ENCODE data around the gene TAF4.

TAF4 gene

DNA sequence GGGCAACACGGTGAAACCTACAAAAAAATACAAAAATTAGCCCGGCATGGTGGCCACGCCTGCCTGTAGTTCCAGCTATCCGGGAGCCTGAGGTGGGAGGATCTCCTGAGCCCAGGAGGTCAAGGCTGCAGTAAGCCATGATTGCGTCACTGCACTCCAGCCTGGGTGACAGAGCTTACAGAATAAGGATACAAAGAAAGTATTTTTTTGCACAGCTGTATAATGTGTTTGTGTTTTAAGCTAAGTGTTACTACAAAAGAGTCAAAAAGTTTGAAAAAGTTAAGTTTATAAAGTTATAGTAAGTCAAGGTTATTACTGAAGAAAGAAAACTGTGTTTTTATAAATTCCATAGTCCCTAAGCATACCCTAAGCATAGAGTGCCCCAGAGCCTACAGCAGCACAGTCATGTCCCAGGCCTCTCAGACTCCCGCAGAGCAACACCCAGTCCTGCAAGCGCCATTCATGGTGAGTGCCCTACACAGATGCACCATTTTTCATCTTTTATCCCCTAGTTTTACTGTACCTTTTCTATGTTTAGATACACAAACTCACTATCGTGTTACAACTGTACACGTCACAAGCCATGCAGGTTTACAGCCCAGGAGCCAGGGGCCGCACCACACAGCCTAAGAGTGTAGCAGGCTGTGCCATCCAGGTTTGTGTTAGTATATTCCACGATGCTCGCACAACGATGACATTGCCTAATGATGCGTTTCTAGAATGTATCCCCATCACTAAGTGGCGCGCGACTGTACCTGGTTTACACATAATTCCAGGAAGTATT, 22.4 kb downstream of the TAF4 start:
- no peak for DNase-seq (ENCODE audit: low read depth, low spot score)

DNA sequence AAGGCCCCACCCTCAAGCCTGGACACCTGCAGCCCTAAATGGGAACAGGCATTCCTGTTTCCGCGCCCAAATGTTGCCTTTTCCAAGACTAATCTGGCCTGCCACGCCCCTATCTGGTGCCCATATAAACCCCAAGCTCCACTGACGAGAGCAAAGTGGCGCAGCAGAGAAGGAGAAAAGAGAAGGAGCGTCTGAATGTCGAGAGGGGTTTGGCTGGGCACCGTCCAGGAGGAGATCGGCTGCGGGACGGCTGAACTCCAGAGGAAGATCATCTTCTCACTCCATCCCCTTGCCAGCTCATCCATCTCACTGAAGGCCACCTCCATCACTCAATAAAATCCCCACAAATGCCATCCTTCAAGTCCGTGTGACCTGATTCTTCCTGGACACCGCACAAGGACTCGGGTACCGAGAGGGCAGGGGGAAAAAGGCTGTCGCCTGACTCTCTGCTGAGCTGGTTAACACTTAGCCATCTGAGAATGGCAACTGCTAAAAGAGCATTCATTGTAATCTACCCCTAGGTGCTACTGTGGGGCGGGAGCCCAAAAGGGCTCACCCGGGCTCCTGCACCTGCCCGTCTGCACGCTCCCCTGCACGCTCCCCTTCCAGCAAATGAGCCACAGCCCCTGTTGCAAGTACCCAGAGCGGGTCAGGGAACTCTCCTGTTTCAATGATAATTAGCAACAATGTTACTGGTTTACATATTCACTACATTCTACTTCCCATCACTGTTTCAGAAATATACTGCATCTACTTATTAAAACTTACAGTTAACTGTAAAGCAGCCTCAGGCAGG, 23.5 kb downstream of the TAF4 start:
- DNase-seq (ENCODE audit: low read depth, low spot score) = no peak

DNA sequence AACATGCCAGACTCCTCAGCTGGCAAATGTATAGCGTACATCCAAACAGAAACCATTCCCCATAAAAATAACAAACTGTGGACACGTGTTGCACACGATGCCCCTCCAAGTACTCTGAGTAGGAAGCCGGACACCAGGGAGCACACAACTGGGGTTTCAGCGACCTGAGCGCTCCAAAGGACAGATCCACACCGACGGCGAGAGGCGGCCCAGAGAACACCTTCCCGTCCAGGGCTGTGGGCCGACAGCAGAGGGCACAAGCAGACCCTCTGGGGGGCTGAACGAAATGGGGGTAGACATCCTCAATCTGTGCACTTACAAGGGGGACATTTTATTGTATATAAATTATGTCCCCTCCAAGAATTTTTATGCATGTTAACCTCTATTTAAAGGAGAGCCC, 24.7 kb downstream of the TAF4 start:
- DNase-seq (ENCODE audit: low read depth, low spot score) = no peak

DNA sequence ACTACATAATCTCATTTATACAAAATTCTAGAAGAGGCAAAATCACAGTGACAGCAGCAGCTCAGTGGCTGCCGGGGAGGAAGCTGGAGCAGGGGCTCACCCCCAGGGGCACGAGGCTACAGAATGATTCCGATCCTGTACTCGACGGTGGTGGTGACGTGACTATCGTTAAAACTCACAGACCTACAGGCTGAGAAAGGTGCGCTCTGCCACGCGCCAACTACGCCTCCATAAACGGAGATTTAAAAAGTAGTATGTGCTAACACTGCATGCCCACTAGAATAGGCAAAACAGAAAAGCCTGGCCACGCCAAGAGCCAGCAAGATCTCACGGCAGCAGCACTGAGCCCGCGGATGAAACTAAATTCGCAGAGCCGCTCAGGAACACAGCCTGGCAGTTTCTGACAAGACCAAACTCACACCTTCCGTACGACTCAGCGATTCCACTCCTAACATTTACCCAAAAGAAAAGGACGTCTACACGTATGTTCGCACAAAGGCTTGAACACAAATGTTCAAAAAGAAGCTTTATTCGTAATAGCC, 25.2 kb downstream of the TAF4 start:
- DNase-seq (ENCODE audit: low read depth, low spot score) = no peak

DNA sequence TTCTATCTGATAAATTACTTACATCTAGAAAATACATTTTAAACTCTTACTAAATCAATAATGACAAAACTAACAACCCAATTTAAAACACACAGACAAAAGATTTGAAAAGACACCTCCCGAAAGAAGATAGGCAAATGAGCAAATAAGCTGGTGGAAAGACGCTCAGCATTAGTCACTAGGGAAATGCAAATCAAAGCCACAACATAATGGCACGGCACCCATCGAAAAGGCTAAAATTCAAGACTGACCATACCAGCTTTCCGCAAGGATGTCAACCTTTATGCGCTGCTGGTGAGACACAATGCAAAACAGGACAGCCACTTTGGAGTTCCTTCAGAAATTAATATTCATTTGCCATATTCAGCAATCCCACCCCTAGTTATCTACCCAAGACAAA, 25.9 kb downstream of the TAF4 start:
- DNase-seq (ENCODE audit: low read depth, low spot score) = peak; percentile 55

DNA sequence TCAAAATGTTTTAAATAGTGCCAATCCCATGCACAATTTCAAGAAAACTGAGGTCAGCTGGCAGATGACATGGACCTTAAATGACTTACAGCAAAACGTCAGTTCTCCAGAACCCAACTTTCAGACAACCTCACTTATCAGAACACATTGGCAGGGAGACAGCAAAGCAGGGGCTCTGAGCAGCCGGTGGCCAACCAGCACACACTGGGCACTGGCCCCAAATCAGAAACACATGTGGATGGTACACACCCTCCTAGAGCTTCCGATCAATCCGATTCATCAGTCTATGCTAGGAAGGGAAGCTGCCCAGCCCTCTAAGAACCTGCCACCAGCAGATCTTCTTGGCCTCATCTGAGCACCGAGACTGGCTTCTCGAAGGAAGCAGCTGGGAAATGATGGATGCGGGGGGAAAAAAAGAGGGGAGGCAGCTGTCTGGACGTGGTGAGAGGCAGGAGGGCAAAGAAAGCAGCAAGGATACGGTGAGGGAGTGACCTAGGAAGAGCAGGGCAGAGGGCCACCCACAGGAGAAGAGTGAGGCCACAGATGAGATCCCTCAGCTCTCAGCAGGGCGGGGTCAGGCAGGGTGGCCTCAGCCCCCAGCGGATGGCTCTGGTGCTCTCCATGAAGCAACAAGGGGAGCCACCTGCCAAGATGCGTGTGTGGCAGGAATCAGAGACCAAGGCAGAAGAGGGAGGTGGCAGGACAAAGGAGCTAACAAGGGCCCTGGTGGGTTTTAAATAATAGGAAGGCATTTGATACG, 32.9 kb downstream of the TAF4 start:
- no peak for DNase-seq (ENCODE audit: low read depth, low spot score)

DNA sequence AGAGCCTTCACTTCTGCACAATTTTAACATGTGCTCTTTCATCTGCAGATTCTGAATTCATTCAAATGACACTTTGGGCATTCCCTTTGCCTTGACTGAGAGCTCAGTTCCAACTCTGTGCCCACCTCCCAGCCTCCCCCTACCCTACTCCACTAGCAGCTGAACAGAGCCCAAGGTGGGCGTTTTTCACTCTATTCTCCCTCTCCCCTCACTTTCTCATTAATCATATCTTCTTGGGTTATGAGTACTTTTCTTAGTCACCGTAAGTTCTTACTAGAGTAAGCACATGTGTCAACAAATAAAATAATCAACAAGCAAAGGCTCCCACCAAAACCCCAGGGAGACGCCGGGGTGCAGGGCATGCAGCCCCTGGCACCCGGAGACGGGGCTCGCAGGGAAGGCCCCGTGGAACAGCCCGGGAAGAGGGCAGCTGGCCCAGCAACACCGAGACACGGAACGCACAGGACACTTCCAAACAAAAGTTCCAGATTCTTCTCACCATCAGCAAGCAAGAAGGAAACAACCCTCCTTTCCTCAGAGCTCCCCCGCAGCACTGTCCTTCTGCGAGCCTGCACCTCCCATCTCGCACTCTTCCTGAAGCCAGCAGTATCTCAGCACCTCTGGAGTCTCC, 34.1 kb downstream of the TAF4 start:
- DNase-seq (ENCODE audit: low read depth, low spot score) = no peak

DNA sequence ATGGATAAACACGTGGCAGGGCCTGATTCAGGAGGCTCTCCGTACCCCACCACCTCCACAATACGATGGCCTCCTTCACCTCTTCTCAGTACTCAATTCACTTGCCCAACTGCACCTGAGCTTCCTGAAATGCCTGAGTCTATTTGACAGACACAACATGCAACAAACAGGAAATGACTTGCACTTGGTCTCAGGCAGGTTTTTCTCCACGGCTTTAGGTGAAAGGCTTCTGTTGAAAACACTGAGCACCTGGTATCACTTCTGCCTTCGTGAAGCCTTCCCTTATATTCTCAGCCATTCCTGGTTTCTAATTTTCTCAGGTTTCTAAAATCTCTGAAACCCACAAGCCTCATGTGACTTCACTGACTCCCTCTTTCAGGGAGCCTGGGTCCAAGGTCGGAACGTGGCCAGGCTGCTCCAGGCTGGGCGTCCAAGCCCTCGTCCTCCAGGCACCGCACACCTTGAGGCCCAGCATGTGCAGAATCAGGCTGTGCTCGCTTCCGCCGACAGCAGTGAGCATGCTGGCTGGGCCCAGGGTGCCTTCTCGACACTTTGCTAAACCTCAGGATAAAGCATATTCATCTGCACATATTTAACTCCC, 34.7 kb downstream of the TAF4 start:
- no peak for DNase-seq (ENCODE audit: low read depth, low spot score)

DNA sequence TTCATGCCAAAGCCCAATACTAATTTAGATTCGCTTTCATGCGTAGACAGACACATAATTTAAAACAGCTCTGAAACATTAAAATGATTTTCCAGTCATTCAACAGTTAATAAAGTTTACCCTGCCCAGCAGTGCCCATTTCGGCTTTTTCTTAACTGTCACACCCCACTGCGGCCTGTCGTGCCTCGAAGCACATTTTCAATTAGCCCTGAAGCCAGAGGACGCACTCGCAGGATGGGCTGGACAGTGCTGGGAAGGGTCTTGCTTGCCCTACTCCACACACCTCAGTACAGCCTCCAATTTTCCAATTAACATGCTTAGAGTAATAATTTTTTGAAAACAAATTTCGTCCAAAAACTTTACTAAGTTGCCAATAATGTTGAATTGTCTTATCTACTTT, 35.3 kb downstream of the TAF4 start:
- no peak for DNase-seq (ENCODE audit: low read depth, low spot score)

DNA sequence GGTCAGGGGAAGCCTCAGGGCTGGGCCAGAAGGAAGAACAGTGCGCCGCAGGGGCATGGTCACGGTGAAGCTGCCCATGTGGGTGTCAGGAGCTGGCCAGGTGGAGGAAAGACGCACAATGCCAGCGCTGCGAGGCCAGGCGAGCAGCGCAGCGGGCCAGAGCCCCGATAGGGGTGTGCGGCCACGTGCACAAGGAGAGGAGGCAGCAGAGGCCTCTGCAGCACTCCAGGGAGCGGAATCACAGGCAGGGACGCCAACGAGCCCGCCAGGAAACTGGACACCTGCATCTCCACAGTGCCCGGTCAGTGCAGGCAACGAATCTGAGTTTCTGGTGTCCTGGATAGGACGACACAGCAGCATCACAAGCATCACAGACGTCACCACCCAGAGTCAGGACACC, 35.7 kb downstream of the TAF4 start:
- no peak for DNase-seq (ENCODE audit: low read depth, low spot score)

DNA sequence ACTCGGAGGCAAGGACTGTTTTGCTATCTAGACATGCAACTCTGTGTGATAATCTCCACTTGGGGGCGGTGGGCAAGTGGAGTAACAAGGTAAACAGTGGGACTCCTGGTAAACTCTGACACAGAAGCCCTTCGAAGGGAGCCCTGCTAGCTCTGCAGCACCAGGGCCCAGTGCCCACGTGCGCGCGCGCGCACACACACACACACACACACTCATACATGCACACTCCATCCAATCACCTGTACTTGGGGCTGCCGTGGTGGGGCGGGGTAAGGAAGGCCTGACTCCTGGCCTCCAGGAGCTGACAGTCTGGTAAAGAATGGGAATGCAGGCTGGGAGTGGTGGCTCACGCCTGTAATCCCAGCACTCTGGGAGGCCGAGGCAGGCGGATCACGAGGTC, 36.4 kb downstream of the TAF4 start:
- no peak for DNase-seq (ENCODE audit: low read depth, low spot score)

DNA sequence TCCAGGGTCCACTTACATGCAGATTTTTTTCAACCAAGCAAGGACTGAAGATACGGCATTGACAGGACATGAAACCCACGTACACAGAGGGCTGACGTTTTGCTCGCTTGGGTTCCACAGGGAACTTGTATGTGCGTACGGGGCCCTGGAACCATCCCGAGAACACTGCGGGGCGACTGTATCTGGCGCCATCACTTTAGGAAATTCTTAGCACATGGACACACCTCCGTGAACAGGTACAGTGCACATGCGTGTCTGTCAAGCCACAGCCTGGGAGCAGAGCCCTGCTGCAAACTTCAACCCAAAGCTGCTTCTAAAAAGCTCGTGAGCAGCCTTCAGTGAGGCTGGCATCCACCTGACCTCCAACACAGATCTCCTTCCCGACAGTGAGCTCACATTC, 37.3 kb downstream of the TAF4 start:
- DNase-seq (ENCODE audit: low read depth, low spot score) = no peak

DNA sequence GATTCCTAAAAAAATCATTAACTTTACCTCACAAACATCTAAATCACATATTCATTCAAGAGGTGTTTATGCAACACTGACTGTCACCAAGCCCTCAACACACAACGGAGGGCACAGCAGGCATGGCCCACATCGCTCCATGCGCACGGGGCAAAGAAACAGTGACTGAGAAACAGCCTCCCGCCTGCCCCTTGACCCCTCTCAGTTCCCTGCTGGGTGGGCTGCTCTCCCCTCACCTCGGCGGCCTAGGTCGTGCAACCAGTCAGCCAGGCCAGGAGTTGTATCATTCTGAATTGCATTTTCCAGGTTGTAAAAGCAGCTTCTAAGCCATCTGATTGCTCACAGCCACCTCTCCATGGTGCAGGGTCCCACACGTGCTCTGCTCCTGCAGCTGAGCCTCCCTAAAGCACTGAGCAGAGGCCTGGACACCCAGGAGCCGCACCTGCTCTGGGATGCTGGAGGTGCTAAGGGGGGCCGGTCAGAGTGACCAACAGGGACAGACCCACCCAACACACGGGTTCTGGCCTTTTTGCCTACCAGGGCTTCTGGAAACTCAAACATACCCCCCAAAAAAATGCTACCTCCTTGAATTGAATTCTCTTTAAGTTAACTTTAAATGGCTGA, 37.9 kb downstream of the TAF4 start:
- no peak for DNase-seq (ENCODE audit: low read depth, low spot score)

DNA sequence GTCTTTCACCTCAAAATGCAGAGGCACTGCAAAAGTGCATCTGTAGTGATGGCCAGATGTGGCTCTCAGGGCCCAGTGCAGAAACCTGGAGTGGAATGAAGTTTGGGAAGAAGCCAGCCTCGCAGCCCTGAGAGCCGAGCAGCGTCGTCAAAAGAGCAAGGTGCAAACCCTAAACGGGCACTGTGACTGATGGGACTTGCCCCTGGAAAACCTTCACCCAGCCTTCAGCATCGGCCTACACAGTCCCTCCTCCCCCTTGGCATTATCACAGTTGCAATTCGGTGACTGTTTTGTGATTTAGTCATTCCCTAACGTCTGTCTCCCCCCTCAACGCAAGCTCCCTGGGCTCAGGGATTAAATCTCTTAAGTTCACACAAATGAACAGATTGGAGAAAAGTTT, 38.6 kb downstream of the TAF4 start:
- DNase-seq (ENCODE audit: low read depth, low spot score) = peak; percentile 52

DNA sequence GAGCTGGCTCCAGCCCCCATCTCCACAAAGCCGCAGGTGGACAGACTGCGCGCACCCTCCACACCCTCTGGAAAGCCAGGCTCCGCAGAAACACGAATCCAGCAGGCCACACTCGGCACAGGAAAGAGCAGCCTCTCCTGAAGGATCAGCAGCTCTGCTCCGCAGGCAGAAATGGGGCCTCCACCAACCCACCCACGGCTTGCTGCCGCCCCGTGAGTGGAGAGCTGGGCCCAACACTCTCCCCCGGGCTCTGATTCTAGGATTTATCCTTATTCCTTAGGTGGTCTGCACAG, 39.2 kb downstream of the TAF4 start:
- DNase-seq (ENCODE audit: low read depth, low spot score) = no peak

DNA sequence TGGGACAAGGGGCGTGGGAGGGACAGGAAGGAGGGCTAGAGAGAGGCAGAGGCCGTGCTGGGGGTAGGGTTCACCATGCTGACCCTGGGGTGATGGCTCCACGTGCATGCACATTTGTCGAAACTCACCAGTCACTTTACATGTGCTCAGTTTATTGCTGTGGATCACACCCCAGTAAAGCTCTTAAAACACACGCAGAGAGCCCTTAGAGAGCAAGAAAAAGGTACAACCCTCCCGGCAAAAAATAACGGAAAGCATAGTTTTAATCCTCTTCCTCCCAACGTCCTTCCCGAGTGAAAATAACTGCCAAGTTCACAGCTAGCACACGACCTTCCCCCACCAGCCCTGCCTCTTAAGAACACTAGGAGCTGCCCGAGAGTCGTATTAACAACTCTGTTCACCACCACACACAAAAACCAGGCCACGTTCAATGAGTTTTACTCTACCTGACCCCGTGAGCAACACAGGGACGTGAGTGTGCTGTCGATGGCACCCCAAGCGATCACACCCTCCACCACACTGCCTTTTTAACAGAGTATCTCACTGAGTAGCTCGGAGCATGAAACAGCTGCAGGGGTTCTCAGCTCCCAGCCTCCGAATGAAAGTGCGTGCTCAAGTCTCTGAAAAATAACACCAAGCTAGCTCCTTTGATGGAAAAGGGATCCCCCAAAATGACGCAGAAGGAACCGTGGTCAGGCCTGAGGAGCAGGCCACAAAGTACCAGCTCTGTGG, 39.7 kb downstream of the TAF4 start:
- DNase-seq (ENCODE audit: low read depth, low spot score) = peak; percentile 60

DNA sequence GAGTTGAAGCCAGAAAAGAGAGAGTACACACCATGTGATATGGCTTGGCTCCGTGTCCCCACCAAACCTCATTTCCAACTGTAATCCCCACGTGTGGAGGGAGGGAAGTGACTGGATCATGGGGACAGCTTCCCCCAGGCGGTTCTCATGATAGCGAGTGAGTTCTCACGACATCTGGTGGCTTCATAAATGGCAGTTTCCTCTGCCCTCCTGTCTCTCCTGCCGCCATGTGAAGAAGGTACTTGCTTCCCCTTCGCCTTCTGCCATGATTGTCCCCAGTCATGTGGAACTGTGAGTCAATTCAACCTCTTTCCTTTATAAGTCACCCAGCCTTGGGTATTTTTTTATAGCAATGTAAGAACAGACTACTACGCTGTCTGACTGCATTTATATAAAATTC, 40.3 kb downstream of the TAF4 start:
- no peak for DNase-seq (ENCODE audit: low read depth, low spot score)

DNA sequence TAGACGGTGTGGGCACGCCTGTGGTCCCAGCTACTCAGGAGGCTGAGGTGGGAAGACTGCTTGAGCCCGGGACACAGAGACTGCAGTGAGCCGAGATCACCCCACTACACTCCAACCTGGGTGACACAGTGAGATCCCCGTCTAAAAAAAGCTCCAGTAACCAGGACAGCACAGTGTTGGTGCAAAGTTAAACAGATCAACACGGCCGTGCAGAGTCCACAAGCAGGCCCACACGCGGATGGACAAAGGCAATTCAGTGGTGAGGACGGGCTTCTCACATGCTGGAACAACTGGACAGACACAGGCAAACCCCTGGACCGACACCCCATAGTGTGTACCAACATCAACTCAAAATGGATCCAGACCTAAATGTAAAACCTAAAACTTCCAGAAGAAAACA, 41.7 kb downstream of the TAF4 start:
- DNase-seq (ENCODE audit: low read depth, low spot score) = no peak

DNA sequence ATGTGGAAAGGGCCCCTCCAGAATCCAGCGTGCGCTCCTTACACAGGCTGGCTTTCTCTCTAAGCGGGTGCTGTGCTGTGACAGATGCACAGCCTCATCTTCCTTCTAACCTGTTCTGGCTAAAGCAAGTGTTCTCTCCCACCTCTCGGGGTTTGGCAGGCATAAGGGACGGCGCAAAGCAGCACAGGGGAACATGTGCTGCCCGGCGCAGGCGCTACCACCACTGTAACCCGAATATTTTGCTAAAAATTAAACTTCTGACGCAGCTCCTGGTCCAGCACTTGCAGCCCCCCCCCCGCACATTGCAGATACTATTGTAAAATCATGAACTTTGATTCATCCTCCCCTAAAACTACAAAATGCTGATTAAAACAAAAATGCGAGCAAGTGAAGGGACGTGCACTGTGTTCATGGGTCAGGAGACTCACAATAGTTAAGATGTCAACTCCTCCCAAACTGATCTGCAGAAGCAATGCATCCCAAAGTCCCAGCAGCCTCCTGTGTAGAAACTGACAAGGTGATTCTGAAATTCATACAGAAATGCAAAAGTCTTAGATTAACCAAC, 43.0 kb downstream of the TAF4 start:
- DNase-seq (ENCODE audit: low read depth, low spot score) = no peak

DNA sequence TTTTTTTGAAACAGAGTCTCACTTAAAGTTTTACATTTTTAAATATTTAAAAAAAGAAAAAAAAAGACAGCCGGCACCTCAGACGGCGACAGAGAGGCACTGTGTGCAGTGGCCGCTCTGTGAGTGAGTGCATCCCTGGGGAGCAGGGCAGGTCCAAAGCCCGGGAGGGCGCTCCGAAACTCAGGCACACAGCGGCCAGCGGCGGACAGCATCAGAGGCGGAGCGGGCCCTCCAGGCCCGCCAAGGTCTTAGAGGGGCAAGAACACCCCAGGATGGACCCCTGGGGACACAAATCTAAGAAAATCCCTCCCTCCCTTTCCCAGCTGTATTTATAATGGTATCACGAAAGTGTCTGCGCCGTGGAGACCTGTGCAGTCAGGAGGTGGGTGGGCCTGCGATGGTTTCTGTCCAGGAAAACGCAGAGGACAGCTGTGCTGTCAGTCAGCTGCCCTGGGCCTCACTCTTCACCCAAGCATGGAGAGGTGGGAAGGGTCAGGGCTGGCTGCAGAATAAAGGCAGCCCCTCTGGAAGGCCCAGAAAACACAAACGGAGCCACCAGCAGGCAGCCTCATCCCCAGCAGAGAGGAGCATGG, 43.8 kb downstream of the TAF4 start:
- no peak for DNase-seq (ENCODE audit: low read depth, low spot score)

All from astrocyte of the hippocampus (primary cell).